HG02970 (cell line): ENCODE measurements around the gene MYO7A.

ENCODE experiments used
- ATAC-seq: cut with Tn5 transposase; IDR thresholded peaks from one replicate; pipeline ENCODE4 v1.9.1; 2021; ENCODE audit warnings: mild to moderate bottlenecking, moderate library complexity, moderate number of reproducible peaks; ENCODE audit not compliant: unreplicated experiment, low FRiP score

Gene MYO7A

GRCh38 chr11:77180346-77180745 lies 52.3 kb downstream of the MYO7A start:
- ATAC-seq: no peak

GRCh38 chr11:77181226-77181625 lies 53.2 kb downstream of the MYO7A start:
- ATAC-seq: no peak

- ATAC-seq: no peak
Measured at GRCh38 chr11:77181799-77182541, 53.9 kb downstream of the MYO7A start.

GRCh38 chr11:77182542-77183430 lies 54.7 kb downstream of the MYO7A start:
- ATAC-seq: no peak

- ATAC-seq: no peak
Measured at GRCh38 chr11:77183431-77183984, 55.5 kb downstream of the MYO7A start.

- ATAC-seq: no peak
Measured at GRCh38 chr11:77184136-77184860, 56.3 kb downstream of the MYO7A start.

GRCh38 chr11:77186302-77186701 lies 58.3 kb downstream of the MYO7A start:
- ATAC-seq: no peak

GRCh38 chr11:77187111-77187750 lies 59.2 kb downstream of the MYO7A start:
- ATAC-seq: no peak

GRCh38 chr11:77187776-77188632 lies 60.0 kb downstream of the MYO7A start:
- ATAC-seq: no peak

GRCh38 chr11:77188633-77189491 lies 60.8 kb downstream of the MYO7A start:
- ATAC-seq: no peak

GRCh38 chr11:77189588-77190210 lies 61.7 kb downstream of the MYO7A start:
- ATAC-seq: no peak

- ATAC-seq: no peak
Measured at GRCh38 chr11:77190331-77191075, 62.5 kb downstream of the MYO7A start.

GRCh38 chr11:77191429-77191822 lies 63.4 kb downstream of the MYO7A start:
- ATAC-seq: no peak

- ATAC-seq: no peak
Measured at GRCh38 chr11:77191823-77192495, 63.9 kb downstream of the MYO7A start.

GRCh38 chr11:77193167-77193566 lies 65.1 kb downstream of the MYO7A start:
- no peak for ATAC-seq

- ATAC-seq: no peak
Measured at GRCh38 chr11:77193911-77194830, 66.1 kb downstream of the MYO7A start.
